Stomach smooth muscle (tissue), 2 donors: Measurements from ENCODE around the gene ASB5.

ENCODE experiments used
- H3K27ac ChIP-seq: one replicate; pipeline ENCODE4 v1.7.0; 2013; ENCODE audit warnings: mild to moderate bottlenecking, low read length, inconsistent platforms
- H3K27me3 ChIP-seq, 2 donors: one replicate each; pipeline ENCODE4 v1.7.0; 2013; ENCODE audit warnings: low read length in 2 of 2; ENCODE audit not compliant: insufficient read depth in 2 of 2, control insufficient read depth in 1 of 2
- H3K36me3 ChIP-seq, 2 donors: one replicate each; pipeline ENCODE4 v1.7.0; 2013; ENCODE audit warnings: low read length in 2 of 2; ENCODE audit not compliant: control insufficient read depth in 2 of 2, insufficient read depth in 2 of 2
- H3K4me1 ChIP-seq: one replicate; pipeline ENCODE4 v1.7.0; 2013; ENCODE audit warnings: low read length; ENCODE audit not compliant: control insufficient read depth, insufficient read depth
- H3K4me3 ChIP-seq, 2 donors: one replicate each; pipeline ENCODE4 v1.7.0; 2013; ENCODE audit warnings: low read length in 2 of 2
- H3K9ac ChIP-seq, 2 donors: one replicate each; pipeline ENCODE4 v1.7.0; 2013; ENCODE audit warnings: low read length in 2 of 2, mild to moderate bottlenecking in 1 of 2
- H3K9me3 ChIP-seq, 2 donors: one replicate each; pipeline ENCODE4 v1.7.0; 2013; ENCODE audit warnings: low read length in 2 of 2; ENCODE audit not compliant: control insufficient read depth in 2 of 2
- donor health status: healthy.
- donor health status: Pancreatic carcinoma.

ASB5 gene

DNA sequence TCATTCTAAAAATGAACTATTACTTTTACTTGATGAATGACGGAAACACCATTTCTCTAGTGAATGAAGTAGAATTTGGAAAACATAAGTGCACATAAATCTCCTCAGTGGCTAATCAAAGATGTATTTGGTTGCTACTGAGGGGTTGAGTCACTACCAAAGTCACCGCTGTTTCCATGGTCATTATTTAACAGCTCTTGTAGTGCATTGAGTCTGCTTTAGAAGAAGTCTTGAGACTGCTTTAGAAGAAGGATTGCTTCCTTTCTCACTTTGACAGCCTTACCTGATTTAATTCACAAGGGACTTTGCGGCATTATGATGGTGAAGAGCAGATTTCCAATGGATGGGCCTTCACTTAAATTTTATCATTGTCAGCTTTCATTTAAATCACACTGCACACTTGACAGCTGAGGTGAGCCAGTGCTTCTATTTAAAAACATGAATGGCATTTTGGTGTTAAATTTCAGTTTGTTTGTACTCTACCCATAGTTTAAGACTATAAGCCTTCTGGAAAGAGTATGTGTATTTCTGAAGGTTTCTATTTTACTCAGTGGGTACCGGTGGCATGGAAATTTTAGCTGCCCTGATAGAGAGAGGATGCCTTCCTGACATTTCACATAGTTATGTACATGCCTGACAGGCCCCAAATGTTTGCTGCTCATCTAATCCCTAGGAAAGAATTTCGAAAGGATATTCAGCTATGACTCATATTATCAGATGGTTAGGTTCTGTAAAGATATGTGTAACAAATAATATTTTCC is 9.5 kb downstream of the ASB5 start:
- no peak overlapping the region for H3K9ac ChIP-seq
- no peaks in the 10 kb centered on the region for H3K9me3 ChIP-seq
- no peaks in the 10 kb centered on the region for H3K4me1 ChIP-seq
- H3K27me3 ChIP-seq: no peaks in the 10 kb centered on the region
- H3K4me3 ChIP-seq: no peak overlapping the region
- H3K27ac ChIP-seq: peak overlapping the region; percentile 33
- no peaks in the 10 kb centered on the region for H3K36me3 ChIP-seq

DNA sequence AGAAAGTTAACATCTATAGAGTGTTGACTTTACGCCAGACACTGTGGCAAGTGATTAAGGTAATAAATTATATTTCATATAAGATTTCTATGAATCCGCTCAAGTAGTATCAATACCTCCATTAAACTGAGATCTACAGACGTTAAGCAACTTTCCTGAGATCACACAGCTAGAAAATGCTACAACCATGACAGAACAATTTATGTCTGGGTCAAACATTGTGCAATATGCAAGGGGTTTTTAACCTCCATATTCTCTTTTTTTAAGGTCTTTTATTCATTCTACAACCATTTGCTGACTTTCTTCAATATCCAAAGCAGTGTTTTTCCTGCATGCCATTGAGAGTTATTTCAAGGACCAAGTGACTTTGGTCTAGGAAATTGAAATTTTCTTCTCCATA is 10.9 kb downstream of the ASB5 start:
- Histone ChIP-seq H3K4me3 (no peak overlapping the region), H3K4me1 (no peaks in the 10 kb centered on the region), H3K36me3 (no peaks in the 10 kb centered on the region), H3K27me3 (no peaks in the 10 kb centered on the region), H3K9me3 (no peaks in the 10 kb centered on the region), H3K27ac (no peak overlapping the region), H3K9ac (no peak overlapping the region)

DNA sequence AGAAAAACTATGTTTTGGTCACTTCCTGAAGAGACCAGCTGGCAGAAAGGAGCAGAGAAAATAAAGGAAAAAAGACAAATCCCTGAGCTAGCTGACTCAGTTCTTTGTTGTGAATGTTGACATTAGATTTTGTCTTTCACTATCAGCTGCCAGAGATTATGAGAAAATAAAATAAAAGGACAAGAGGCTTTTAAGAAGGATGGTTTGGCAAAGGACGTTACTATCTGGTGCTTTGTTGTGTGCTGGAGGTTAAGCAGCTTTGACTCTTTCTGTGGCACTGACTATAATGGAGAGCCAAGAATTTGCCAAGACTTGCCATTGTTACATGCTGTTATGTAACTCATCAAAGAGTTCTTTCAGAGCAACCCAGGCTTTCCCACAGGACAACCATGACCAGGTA is 12.1 kb downstream of the ASB5 start:
- H3K27ac ChIP-seq: no peak overlapping the region

DNA sequence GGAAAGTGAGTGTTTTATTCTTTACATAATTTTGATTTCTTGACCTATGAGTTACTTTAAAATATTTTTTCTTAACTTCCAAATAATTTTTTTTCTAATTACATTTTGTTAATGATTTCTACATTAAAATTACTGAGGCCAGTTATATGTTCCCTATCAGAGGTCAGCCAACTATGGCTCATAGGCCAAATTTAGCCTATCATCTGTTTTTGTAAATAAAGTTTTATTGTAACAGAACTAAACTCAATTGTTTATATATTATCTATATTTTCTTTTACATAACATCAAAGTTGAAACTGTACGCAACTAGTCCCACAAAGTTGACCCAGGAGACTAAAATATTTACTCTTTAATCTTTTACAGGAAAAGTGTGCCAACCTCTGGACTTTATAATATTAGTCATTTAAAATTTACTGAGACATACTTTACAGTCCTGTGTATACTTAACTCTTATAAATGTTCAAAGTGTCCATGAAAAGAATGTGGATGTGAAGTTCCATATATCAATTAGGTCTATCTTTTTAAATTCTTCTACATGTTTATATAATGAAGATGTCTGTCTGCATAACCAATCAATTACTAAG is 26.2 kb downstream of the ASB5 start:
- Histone ChIP-seq H3K4me3 (no peak overlapping the region), H3K27ac (no peak overlapping the region), H3K9me3 (no peaks in the 10 kb centered on the region), H3K9ac (no peak overlapping the region), H3K4me1 (peaks cover 5% of the 10 kb centered on the region), H3K27me3 (no peaks in the 10 kb centered on the region), H3K36me3 (no peaks in the 10 kb centered on the region)

More for the DNA sequence above, 12.1 kb downstream of the ASB5 start:
- Histone ChIP-seq H3K27me3 (no peaks in the 10 kb centered on the region), H3K9me3 (no peaks in the 10 kb centered on the region), H3K9ac (no peak overlapping the region), H3K4me1 (no peaks in the 10 kb centered on the region), H3K36me3 (no peaks in the 10 kb centered on the region), H3K4me3 (no peak overlapping the region)

DNA sequence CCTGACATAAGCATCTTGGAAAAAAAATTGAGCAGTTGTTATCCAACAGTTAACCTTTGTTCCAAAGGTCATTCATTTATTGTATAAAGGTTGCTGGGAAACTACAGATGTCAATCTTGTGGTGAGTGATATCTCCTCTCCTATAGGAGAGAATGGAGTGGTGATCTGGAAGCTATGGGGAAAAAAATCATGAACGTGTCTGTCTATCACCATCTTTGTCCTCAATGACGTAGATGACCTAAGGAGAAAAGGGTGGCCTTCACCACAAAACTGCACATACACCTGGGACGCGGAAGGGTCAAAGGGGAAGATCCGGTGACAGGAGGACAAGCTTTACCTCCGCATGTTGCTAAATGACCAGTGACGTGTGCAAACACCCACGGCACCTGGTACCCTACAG is 27.3 kb downstream of the ASB5 start:
- no peaks in the 10 kb centered on the region for H3K9me3 ChIP-seq
- no peaks in the 10 kb centered on the region for H3K36me3 ChIP-seq
- H3K27ac ChIP-seq: no peak overlapping the region
- no peak overlapping the region for H3K9ac ChIP-seq
- H3K4me3 ChIP-seq: no peak overlapping the region
- no peaks in the 10 kb centered on the region for H3K27me3 ChIP-seq
- H3K4me1 ChIP-seq: peaks cover 5% of the 10 kb centered on the region

DNA sequence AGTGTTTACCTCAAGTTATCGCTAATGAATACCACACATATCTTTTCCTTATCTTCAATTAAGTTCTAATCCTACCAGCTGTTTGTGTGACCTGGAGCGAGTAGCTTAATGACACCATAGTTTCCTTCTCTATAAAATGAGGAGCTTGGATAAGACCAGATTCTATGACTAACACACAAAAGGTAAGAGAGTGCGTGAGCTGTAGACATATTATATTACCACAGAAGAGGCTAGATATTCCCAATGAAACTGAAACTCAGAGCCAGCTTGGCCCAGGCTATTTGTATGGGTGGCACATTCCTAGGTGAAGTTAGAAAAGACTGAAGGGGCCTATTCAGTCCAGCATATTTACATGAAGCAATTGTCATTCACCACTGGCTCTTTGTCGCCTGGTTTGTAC is 30.2 kb downstream of the ASB5 start:
- Histone ChIP-seq H3K36me3 (no peaks in the 10 kb centered on the region), H3K9ac (peak overlapping the region; percentile 52 to 61), H3K9me3 (no peaks in the 10 kb centered on the region), H3K27me3 (no peaks in the 10 kb centered on the region), H3K4me3 (no peak overlapping the region), H3K27ac (peak overlapping the region; percentile 87), H3K4me1 (peaks cover 16% of the 10 kb centered on the region)

DNA sequence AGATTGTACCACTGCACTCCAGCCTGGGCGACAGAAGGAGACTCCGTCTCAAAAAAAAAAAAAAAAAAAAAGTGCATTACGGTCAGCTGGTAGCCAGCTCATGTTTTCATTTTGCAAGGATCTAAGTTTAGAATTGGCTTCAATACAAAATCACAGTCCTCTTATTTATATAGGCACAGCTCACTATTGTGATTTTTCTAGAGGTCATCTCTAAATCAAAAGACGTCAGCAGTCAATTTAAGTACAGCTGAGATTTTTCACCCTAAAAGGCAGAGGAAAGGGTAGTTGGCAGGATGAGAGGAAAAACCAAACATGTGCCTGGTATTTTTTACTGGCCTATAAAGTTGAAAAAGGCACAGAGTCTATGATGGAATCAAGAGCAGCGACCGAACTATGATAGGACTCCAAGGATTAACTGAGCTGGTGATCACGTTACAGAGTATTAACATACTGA is 30.8 kb downstream of the ASB5 start:
- H3K27ac ChIP-seq: peak overlapping the region; percentile 87
- H3K36me3 ChIP-seq: no peaks in the 10 kb centered on the region
- H3K9ac ChIP-seq: peak overlapping the region in 1 of 2 donors; percentile 61
- peaks cover 18% of the 10 kb centered on the region for H3K4me1 ChIP-seq
- H3K27me3 ChIP-seq: no peaks in the 10 kb centered on the region
- H3K9me3 ChIP-seq: no peaks in the 10 kb centered on the region
- no peak overlapping the region for H3K4me3 ChIP-seq

DNA sequence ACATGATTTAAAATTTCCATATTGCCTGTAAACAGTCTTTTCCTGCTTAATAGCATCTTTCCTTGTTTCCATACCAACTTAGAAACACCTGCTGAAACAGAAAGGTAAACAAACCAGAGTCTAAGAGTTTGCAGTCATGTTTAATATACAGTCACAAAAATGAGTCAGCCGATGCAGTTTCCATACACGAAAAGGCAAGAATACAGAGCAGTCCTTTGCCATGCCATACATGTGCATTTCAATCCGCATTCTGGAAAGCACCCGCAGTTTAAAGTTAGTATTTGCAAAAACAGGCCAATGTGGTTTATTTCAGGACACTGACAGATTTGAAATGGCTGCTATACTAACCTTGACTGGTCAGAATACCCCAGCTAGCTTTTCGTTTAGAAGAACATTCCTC is 32.1 kb downstream of the ASB5 start:
- peak overlapping the region; percentile 87 for H3K27ac ChIP-seq
- peak overlapping the region; percentile 4 to 37 for H3K9ac ChIP-seq
- peaks cover 18% of the 10 kb centered on the region for H3K4me1 ChIP-seq
- no peaks in the 10 kb centered on the region for H3K36me3 ChIP-seq
- H3K4me3 ChIP-seq: peak overlapping the region; percentile 29 to 47
- no peaks in the 10 kb centered on the region for H3K9me3 ChIP-seq
- H3K27me3 ChIP-seq: no peaks in the 10 kb centered on the region

DNA sequence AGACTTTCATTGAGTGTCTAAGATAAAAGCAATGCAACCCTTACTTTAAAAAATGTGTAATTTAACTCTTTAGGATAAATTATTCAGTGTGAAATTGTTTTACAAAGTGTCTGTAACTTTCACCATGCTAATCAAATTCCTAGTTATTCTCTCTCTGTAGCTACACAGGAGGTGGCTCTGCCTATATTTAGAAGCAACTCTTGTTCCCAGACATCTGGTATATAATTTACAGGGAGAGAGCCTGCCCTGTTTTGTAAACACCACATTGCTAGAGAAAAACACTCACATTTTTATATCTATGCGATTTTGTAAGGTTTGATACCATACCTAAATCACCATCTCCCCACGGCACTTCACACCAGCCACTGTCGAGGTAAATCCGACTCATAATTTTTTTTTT is 38.2 kb downstream of the ASB5 start:
- H3K4me3 ChIP-seq: no peak overlapping the region
- H3K4me1 ChIP-seq: peaks cover 23% of the 10 kb centered on the region
- no peaks in the 10 kb centered on the region for H3K27me3 ChIP-seq
- H3K9me3 ChIP-seq: no peaks in the 10 kb centered on the region
- H3K36me3 ChIP-seq: no peaks in the 10 kb centered on the region
- H3K9ac ChIP-seq: peak overlapping the region; percentile 7 to 32
- H3K27ac ChIP-seq: peak overlapping the region; percentile 26

DNA sequence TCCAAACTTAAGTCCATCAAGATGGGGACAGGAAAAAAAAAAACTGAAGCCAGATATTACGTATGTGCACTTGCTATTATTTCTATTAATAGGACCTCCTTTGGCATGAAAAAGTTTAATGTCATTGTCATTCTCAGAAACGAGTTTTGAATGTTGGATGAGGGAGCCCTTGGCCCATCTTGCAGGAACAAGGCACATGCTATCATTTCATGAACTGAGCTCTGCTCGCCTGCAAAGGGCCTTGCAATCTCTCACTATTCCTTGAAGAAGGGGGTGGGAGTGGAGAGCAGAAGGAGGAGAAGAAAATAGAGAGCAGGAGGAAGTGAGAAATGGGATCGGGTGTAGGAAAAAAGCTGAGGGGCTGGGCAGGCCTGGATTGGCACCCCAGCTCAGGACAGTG is 39.4 kb downstream of the ASB5 start:
- Histone ChIP-seq H3K27me3 (no peaks in the 10 kb centered on the region), H3K27ac (peak overlapping the region; percentile 56), H3K9me3 (no peaks in the 10 kb centered on the region), H3K4me3 (no peak overlapping the region), H3K9ac (peak overlapping the region in 1 of 2 donors; percentile 31), H3K4me1 (peaks cover 20% of the 10 kb centered on the region), H3K36me3 (no peaks in the 10 kb centered on the region)

DNA sequence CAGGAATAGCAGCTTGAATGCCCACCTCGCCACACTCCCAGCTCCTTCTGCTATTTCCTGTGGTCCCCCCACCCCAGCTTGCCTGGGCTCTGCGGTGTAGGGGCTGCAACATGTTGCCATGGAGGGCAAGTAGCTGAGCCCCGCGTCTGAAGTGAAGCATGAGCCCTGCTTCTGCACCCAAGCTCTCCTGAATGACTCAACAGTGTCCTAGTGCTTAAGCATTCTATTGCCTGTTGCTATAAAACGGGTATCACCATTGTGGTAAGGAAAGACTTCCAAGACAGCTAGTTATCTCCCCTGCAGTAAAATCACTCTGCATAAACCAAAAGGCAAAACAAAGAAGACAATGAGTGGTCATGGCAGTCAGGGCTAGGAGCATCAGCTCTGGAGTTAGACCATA is 42.3 kb downstream of the ASB5 start:
- no peaks in the 10 kb centered on the region for H3K27me3 ChIP-seq
- no peak overlapping the region for H3K9ac ChIP-seq
- H3K4me1 ChIP-seq: peaks cover 10% of the 10 kb centered on the region
- no peak overlapping the region for H3K27ac ChIP-seq
- H3K4me3 ChIP-seq: no peak overlapping the region
- no peaks in the 10 kb centered on the region for H3K36me3 ChIP-seq
- no peaks in the 10 kb centered on the region for H3K9me3 ChIP-seq
